GM23338 (cell line): ENCODE measurements around the gene DHRS7B. TPM values are rescaled to one million over a fixed set of nuclear protein-coding genes. Genes with fewer than 3 reads are reported as not detected.

Experiments used
- ATAC-seq: fragments of 200-7000 bp; cut with Tn5 transposase; 3 replicates; pipeline ENCODE4 v1.9.1; 2020
- DNase-seq: peaks from one replicate; pipeline ENCODE4 v3.0.0-alpha.2; 2015; ENCODE audit warnings: low spot score
- H2AFZ ChIP-seq: fragments of 200-600 bp; sonication (generic); 2 replicates; pipeline ENCODE4 v1.8.0; 2016; ENCODE audit warnings: antibody characterized with exemption, mild to moderate bottlenecking, moderate library complexity
- H3F3A ChIP-seq: fragments of 200-600 bp; sonication (generic); replicated peaks from 2 replicates; pipeline ENCODE4 v1.8.0; 2017; ENCODE audit warnings: antibody characterized with exemption, mixed run types, low read depth
- H3K27ac ChIP-seq: fragments of 200-600 bp; sonication (generic); 2 replicates; pipeline ENCODE4 v1.6.1; 2016; ENCODE audit warnings: low read depth
- H3K27me3 ChIP-seq: fragments of 200-600 bp; sonication (generic); 2 replicates; pipeline ENCODE4 v1.8.0; 2016; ENCODE audit warnings: mild to moderate bottlenecking, mixed run types, moderate library complexity; ENCODE audit not compliant: insufficient read depth
- H3K36me3 ChIP-seq: fragments of 200-600 bp; sonication (generic); 2 replicates; pipeline ENCODE4 v1.8.0; 2016; ENCODE audit warnings: mild to moderate bottlenecking; ENCODE audit not compliant: insufficient read depth
- H3K4me1 ChIP-seq: fragments of 200-600 bp; sonication (generic); 2 replicates; pipeline ENCODE4 v1.8.0; 2016; ENCODE audit warnings: mild to moderate bottlenecking, moderate library complexity; ENCODE audit not compliant: insufficient read depth
- H3K4me2 ChIP-seq: fragments of 200-600 bp; sonication (generic); 2 replicates; pipeline ENCODE4 v1.7.1; 2017; ENCODE audit warnings: mixed run types
- H3K4me3 ChIP-seq: fragments of 200-600 bp; sonication (generic); 2 replicates; pipeline ENCODE4 v1.6.1; 2016; ENCODE audit warnings: mixed run types
- H3K79me2 ChIP-seq: fragments of 200-600 bp; sonication (generic); replicated peaks from 2 replicates; pipeline ENCODE4 v1.8.0; 2017; ENCODE audit warnings: mild to moderate bottlenecking; ENCODE audit not compliant: insufficient read depth
- H3K9me2 ChIP-seq: fragments of 200-600 bp; sonication (generic); 2 replicates; pipeline ENCODE4 v1.8.0; 2017; ENCODE audit not compliant: insufficient read depth
- H4K20me1 ChIP-seq: fragments of 200-600 bp; sonication (generic); replicated peaks from 2 replicates; pipeline ENCODE4 v1.8.0; 2017; ENCODE audit warnings: mild to moderate bottlenecking; ENCODE audit not compliant: insufficient read depth
- H3K27ac Mint-ChIP-seq: 2 replicates; pipeline ENCODE4 v1.8.0; 2020; ENCODE audit warnings: inconsistent platforms, mild to moderate bottlenecking, moderate library complexity, mixed read lengths
- H3K27me3 Mint-ChIP-seq: 3 replicates; pipeline ENCODE4 v1.8.0; 2022; ENCODE audit warnings: low read depth, mild to moderate bottlenecking, moderate library complexity, mixed read lengths, inconsistent platforms; ENCODE audit not compliant: insufficient read depth, poor library complexity
- H3K36me3 Mint-ChIP-seq: 3 replicates; pipeline ENCODE4 v1.8.0; 2021; ENCODE audit warnings: low read depth, mild to moderate bottlenecking, inconsistent platforms, moderate library complexity, mixed read lengths
- H3K4me1 Mint-ChIP-seq: 3 replicates; pipeline ENCODE4 v1.8.0; 2020; ENCODE audit warnings: mild to moderate bottlenecking, inconsistent platforms, mixed read lengths
- H3K4me3 Mint-ChIP-seq: 3 replicates; pipeline ENCODE4 v1.8.0; 2021; ENCODE audit warnings: moderate library complexity, mild to moderate bottlenecking, inconsistent platforms, mixed read lengths
- H3K9me3 Mint-ChIP-seq: 3 replicates; pipeline ENCODE4 v1.8.0; 2020; ENCODE audit warnings: moderate library complexity, mild to moderate bottlenecking, inconsistent platforms, mixed read lengths
- EZH2 ChIP-seq: fragments of 200-600 bp; sonication (generic); IDR thresholded peaks from one replicate; pipeline ENCODE4 v1.8.0; 2017; ENCODE audit warnings: antibody characterized with exemption, mild to moderate bottlenecking, low read depth; ENCODE audit not compliant: unreplicated experiment
- JUNB ChIP-seq: IDR thresholded peaks from one replicate; pipeline ENCODE4 v1.6.1; 2016; ENCODE audit warnings: antibody characterized with exemption; ENCODE audit not compliant: unreplicated experiment
- ZNF114 ChIP-seq: fragments of 250-450 bp; sonication (Bioruptor Pico); IDR thresholded peaks from 2 replicates; pipeline ENCODE4 v1.5.0; 2020; ENCODE audit warnings: mild to moderate bottlenecking, moderate library complexity
- polyA plus RNA-seq: library from polyadenylated mRNA; unstranded; fragments of >200 nt; fragmentation: Nextera tagmentation; extraction: Ambion mirVana; gene quantifications from 2 replicates; pipeline ENCODE4 v1.2.1, GENCODE V29; 2016
- total RNA-seq: library from RNA; depleted of rRNA; stranded (reverse); fragments of >200 nt; shearing (Covaris generic); gene quantifications from 2 replicates; pipeline ENCODE4 v1.2.3, GENCODE V29; 2014
- TF ChIP-seq, protein P1 (sequence below): fragments of 250-450 bp; sonication (Bioruptor Pico); IDR thresholded peaks from 2 replicates; pipeline ENCODE4 v1.5.0; 2020; ENCODE audit warnings: mild to moderate bottlenecking, moderate library complexity
- TF ChIP-seq, protein P2 (sequence below): IDR thresholded peaks from one replicate; pipeline ENCODE4 v1.6.1; 2018; ENCODE audit warnings: antibody characterized with exemption; ENCODE audit not compliant: unreplicated experiment
- TF ChIP-seq, protein P3 (sequence below), 2 experiments: fragments of 200-600 bp in 1 of 2; sonication (generic) in 1 of 2; conservative IDR thresholded peaks; 2 replicates each; pipeline versions ENCODE4 v1.5.1 to v1.6.1; 2016 to 2017; ENCODE audit warnings: antibody characterized with exemption in 2 of 2, low read depth in 2 of 2, mild to moderate bottlenecking in 2 of 2, moderate library complexity in 1 of 2

Gene DHRS7B
- total and polyA plus RNA-seq, 2 experiments from 2014 or later = 26.6 to 27.9 TPM

DNA sequence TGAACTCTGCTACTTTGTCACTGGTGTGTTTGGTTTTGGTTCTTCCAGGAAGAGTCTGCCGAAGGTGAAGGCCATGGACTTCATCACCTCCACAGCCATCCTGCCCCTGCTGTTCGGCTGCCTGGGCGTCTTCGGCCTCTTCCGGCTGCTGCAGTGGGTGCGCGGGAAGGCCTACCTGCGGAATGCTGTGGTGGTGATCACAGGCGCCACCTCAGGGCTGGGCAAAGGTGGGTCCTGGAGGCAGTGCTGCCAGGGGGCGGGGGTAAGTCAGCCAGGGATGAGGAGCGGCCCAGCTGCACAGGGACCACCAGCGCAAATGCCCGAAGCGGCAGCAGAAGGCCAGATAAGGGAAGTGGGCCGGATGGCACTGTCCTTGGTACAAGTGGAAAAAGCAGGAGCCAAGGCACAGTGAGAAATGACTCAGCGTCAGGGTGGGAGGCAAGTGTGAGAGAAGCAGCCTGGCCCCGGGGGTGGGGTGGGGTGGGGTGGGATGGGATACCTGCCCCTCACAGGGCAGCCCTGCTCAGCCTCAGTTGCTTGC, 45.3 kb downstream of the DHRS7B start:
- Mint-ChIP-seq H3K36me3 (peaks cover 9% of the 10 kb centered on the region; the same call in 2 of the 3 replicates), H3K27ac (no peak overlapping the region)
- no peak for DNase-seq

DNA sequence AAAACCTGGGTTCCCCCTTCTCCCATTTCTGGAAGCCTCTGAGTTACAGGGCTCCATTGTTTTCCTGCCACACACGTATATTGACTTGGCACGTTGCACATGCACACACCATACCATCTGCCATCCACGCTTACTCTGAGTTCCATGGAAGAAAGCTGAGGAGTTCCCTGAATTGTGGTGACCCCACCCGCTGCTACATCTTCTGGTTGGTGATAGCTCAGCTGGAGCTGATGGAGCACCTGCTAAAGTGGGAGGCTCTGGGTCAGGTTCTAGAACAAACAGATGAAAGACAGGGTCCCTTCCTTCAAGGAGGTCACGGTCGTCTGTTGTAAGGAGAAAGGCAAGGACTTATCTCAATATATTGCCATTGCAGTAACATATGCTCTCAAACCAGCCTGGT, 46.1 kb downstream of the DHRS7B start:
- Mint-ChIP-seq H3K27me3 (peaks cover 2% of the 10 kb centered on the region), H3K4me3 (no peak overlapping the region), H3K27ac (no peak overlapping the region), H3K9me3 (no peaks in the 10 kb centered on the region), H3K4me1 (no peaks in the 10 kb centered on the region; the same call in 2 of the 3 replicates), H3K36me3 (peaks cover 9% of the 10 kb centered on the region; the same call in 2 of the 3 replicates)
- Histone ChIP-seq H3K27ac (no peak overlapping the region), H2AFZ (no peak overlapping the region), H3K36me3 (no peaks in the 10 kb centered on the region), H3F3A (no peaks in the 10 kb centered on the region), H3K4me3 (no peak overlapping the region), H3K27me3 (no peaks in the 10 kb centered on the region), H3K79me2 (no peaks in the 10 kb centered on the region), H3K4me1 (no peaks in the 10 kb centered on the region), H4K20me1 (no peaks in the 10 kb centered on the region), H3K9me2 (no peaks in the 10 kb centered on the region), H3K4me2 (no peak overlapping the region)
- ATAC-seq = no peak
- no peak for DNase-seq
- TF ChIP-seq JUNB (no peak), EZH2 (no peak), ZNF114 (CRISPR knock-in tag) (no peak)
- TF ChIP-seq, protein P1, sequence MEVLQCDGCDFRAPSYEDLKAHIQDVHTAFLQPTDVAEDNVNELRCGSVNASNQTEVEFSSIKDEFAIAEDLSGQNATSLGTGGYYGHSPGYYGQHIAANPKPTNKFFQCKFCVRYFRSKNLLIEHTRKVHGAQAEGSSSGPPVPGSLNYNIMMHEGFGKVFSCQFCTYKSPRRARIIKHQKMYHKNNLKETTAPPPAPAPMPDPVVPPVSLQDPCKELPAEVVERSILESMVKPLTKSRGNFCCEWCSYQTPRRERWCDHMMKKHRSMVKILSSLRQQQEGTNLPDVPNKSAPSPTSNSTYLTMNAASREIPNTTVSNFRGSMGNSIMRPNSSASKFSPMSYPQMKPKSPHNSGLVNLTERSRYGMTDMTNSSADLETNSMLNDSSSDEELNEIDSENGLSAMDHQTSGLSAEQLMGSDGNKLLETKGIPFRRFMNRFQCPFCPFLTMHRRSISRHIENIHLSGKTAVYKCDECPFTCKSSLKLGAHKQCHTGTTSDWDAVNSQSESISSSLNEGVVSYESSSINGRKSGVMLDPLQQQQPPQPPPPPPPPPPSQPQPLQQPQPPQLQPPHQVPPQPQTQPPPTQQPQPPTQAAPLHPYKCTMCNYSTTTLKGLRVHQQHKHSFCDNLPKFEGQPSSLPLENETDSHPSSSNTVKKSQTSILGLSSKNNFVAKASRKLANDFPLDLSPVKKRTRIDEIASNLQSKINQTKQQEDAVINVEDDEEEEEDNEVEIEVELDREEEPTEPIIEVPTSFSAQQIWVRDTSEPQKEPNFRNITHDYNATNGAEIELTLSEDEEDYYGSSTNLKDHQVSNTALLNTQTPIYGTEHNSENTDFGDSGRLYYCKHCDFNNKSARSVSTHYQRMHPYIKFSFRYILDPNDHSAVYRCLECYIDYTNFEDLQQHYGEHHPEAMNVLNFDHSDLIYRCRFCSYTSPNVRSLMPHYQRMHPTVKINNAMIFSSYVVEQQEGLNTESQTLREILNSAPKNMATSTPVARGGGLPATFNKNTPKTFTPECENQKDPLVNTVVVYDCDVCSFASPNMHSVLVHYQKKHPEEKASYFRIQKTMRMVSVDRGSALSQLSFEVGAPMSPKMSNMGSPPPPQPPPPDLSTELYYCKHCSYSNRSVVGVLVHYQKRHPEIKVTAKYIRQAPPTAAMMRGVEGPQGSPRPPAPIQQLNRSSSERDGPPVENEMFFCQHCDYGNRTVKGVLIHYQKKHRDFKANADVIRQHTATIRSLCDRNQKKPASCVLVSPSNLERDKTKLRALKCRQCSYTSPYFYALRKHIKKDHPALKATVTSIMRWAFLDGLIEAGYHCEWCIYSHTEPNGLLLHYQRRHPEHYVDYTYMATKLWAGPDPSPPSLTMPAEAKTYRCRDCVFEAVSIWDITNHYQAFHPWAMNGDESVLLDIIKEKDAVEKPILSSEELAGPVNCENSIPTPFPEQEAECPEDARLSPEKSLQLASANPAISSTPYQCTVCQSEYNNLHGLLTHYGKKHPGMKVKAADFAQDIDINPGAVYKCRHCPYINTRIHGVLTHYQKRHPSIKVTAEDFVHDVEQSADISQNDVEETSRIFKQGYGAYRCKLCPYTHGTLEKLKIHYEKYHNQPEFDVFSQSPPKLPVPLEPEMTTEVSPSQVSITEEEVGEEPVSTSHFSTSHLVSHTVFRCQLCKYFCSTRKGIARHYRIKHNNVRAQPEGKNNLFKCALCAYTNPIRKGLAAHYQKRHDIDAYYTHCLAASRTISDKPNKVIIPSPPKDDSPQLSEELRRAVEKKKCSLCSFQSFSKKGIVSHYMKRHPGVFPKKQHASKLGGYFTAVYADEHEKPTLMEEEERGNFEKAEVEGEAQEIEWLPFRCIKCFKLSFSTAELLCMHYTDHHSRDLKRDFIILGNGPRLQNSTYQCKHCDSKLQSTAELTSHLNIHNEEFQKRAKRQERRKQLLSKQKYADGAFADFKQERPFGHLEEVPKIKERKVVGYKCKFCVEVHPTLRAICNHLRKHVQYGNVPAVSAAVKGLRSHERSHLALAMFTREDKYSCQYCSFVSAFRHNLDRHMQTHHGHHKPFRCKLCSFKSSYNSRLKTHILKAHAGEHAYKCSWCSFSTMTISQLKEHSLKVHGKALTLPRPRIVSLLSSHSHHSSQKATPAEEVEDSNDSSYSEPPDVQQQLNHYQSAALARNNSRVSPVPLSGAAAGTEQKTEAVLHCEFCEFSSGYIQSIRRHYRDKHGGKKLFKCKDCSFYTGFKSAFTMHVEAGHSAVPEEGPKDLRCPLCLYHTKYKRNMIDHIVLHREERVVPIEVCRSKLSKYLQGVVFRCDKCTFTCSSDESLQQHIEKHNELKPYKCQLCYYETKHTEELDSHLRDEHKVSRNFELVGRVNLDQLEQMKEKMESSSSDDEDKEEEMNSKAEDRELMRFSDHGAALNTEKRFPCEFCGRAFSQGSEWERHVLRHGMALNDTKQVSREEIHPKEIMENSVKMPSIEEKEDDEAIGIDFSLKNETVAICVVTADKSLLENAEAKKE (CRISPR knock-in tag) = no peak

More for the DNA sequence above, 45.3 kb downstream of the DHRS7B start:
- H3K9me3 Mint-ChIP-seq = no peaks in the 10 kb centered on the region
- H3K4me1 Mint-ChIP-seq = no peaks in the 10 kb centered on the region; the same call in 2 of the 3 replicates
- peaks cover 2% of the 10 kb centered on the region for H3K27me3 Mint-ChIP-seq
- H3K27ac ChIP-seq = no peak overlapping the region
- H3K36me3 ChIP-seq = no peaks in the 10 kb centered on the region
- no peaks in the 10 kb centered on the region for H3K9me2 ChIP-seq
- TF ChIP-seq, protein P2, sequence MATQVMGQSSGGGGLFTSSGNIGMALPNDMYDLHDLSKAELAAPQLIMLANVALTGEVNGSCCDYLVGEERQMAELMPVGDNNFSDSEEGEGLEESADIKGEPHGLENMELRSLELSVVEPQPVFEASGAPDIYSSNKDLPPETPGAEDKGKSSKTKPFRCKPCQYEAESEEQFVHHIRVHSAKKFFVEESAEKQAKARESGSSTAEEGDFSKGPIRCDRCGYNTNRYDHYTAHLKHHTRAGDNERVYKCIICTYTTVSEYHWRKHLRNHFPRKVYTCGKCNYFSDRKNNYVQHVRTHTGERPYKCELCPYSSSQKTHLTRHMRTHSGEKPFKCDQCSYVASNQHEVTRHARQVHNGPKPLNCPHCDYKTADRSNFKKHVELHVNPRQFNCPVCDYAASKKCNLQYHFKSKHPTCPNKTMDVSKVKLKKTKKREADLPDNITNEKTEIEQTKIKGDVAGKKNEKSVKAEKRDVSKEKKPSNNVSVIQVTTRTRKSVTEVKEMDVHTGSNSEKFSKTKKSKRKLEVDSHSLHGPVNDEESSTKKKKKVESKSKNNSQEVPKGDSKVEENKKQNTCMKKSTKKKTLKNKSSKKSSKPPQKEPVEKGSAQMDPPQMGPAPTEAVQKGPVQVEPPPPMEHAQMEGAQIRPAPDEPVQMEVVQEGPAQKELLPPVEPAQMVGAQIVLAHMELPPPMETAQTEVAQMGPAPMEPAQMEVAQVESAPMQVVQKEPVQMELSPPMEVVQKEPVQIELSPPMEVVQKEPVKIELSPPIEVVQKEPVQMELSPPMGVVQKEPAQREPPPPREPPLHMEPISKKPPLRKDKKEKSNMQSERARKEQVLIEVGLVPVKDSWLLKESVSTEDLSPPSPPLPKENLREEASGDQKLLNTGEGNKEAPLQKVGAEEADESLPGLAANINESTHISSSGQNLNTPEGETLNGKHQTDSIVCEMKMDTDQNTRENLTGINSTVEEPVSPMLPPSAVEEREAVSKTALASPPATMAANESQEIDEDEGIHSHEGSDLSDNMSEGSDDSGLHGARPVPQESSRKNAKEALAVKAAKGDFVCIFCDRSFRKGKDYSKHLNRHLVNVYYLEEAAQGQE = no peak
- TF ChIP-seq, protein P3, sequence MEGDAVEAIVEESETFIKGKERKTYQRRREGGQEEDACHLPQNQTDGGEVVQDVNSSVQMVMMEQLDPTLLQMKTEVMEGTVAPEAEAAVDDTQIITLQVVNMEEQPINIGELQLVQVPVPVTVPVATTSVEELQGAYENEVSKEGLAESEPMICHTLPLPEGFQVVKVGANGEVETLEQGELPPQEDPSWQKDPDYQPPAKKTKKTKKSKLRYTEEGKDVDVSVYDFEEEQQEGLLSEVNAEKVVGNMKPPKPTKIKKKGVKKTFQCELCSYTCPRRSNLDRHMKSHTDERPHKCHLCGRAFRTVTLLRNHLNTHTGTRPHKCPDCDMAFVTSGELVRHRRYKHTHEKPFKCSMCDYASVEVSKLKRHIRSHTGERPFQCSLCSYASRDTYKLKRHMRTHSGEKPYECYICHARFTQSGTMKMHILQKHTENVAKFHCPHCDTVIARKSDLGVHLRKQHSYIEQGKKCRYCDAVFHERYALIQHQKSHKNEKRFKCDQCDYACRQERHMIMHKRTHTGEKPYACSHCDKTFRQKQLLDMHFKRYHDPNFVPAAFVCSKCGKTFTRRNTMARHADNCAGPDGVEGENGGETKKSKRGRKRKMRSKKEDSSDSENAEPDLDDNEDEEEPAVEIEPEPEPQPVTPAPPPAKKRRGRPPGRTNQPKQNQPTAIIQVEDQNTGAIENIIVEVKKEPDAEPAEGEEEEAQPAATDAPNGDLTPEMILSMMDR (conservative IDR thresholded peaks at IDR 0.05; ENCODE audit: low read depth in 2 of 2) = 0 out of 4 replicates have a peak, but pooled peaks of 1 of the 2 experiments have one; percentile 6
- no peaks in the 10 kb centered on the region for H3F3A ChIP-seq
- no peak overlapping the region for H3K4me3 ChIP-seq
- ATAC-seq = no peak
- no peak overlapping the region for H3K4me2 ChIP-seq
- no peaks in the 10 kb centered on the region for H3K4me1 ChIP-seq
- H4K20me1 ChIP-seq = no peaks in the 10 kb centered on the region
- H3K79me2 ChIP-seq = no peaks in the 10 kb centered on the region
- no peak overlapping the region for H3K4me3 Mint-ChIP-seq
- H2AFZ ChIP-seq = no peak overlapping the region
- no peaks in the 10 kb centered on the region for H3K27me3 ChIP-seq
